SK-N-SH (cell line): ENCODE data around the gene PQBP1. TPM values are rescaled to one million over a fixed set of nuclear protein-coding genes. Genes with fewer than 3 reads are reported as not detected.

Source experiments
- CTCF ChIA-PET: fragments of 300-600, 350-600 bp; formaldehyde crosslinking; extraction: SDS; loops from one replicate; lab custom pipeline; 2021; lab: Yijun Ruan, JAX
- POLR2A ChIA-PET: fragments of 350-600 bp; sonication (Branson Sonifier 250); formaldehyde crosslinking; extraction: SDS; loops from one replicate; lab custom pipeline; 2020; ENCODE audit warnings: antibody characterized with exemption, inconsistent platforms; lab: Yijun Ruan, JAX
- DNase-seq: peaks from one replicate; pipeline ENCODE4 v3.0.0; 2012
- H2AFZ ChIP-seq: fragments of 200-600 bp; sonication (generic); 2 replicates; pipeline ENCODE4 v1.8.1; 2016; ENCODE audit warnings: antibody characterized with exemption, mild to moderate bottlenecking, low read depth
- H3F3A ChIP-seq: fragments of 200-600 bp; sonication (generic); replicated peaks from 2 replicates; pipeline ENCODE3; 2016; ENCODE audit warnings: antibody characterized with exemption, mild to moderate bottlenecking; ENCODE audit not compliant: insufficient read depth
- H3K27ac ChIP-seq, 2 experiments: fragments of 200-500 bp in 1 of 2; fragments of 200-600 bp in 1 of 2; sonication (Bioruptor generic) in 1 of 2; sonication (generic), shearing (Covaris generic) in 1 of 2; 2 replicates each; pipeline versions ENCODE4 v1.5.1 to v1.6.1; 2014 to 2016; ENCODE audit warnings: low read depth in 2 of 2, inconsistent platforms in 1 of 2, low read length in 1 of 2, mild to moderate bottlenecking in 1 of 2, mixed read lengths in 1 of 2
- H3K27me3 ChIP-seq: fragments of 200-600 bp; sonication (generic), shearing (Covaris generic); 2 replicates; pipeline ENCODE4 v1.6.1; 2016; ENCODE audit warnings: mixed run types; ENCODE audit not compliant: insufficient read depth
- H3K36me3 ChIP-seq, 2 experiments: fragments of 200-500 bp in 1 of 2; fragments of 200-600 bp in 1 of 2; sonication (Bioruptor generic) in 1 of 2; sonication (generic) in 1 of 2; replicated peaks in 1 of 2; 2 replicates each; pipeline versions ENCODE3 to v1.5.1; 2014 to 2016; ENCODE audit warnings: low read length in 1 of 2, mild to moderate bottlenecking in 1 of 2; ENCODE audit not compliant: insufficient read depth in 2 of 2, control insufficient read depth in 1 of 2
- H3K4me1 ChIP-seq, 2 experiments: fragments of 200-500 bp in 1 of 2; fragments of 200-600 bp in 1 of 2; sonication (Bioruptor generic) in 1 of 2; sonication (generic), shearing (Covaris generic) in 1 of 2; 2 replicates each; pipeline versions ENCODE4 v1.5.1 to v1.6.1; 2014 to 2016; ENCODE audit warnings: low read depth in 1 of 2, low read length in 1 of 2, mixed run types in 1 of 2; ENCODE audit not compliant: insufficient read depth in 2 of 2, control insufficient read depth in 1 of 2
- H3K4me2 ChIP-seq: fragments of 200-600 bp; sonication (generic), shearing (Covaris generic); 2 replicates; pipeline ENCODE4 v1.6.1; 2017; ENCODE audit warnings: mixed run types
- H3K4me3 ChIP-seq, 2 experiments: fragments of 200-500 bp in 1 of 2; fragments of 200-600 bp in 1 of 2; sonication (Bioruptor generic) in 1 of 2; sonication (generic), shearing (Covaris generic) in 1 of 2; 2 replicates each; pipeline versions ENCODE4 v1.5.1 to v1.8.1; 2014 to 2016; ENCODE audit warnings: low read depth in 2 of 2, inconsistent platforms in 1 of 2, low read length in 1 of 2, mild to moderate bottlenecking in 1 of 2, mixed read lengths in 1 of 2, moderate library complexity in 1 of 2
- H3K79me2 ChIP-seq: fragments of 200-600 bp; sonication (generic); 2 replicates; pipeline ENCODE4 v1.8.1; 2017; ENCODE audit warnings: mild to moderate bottlenecking; ENCODE audit not compliant: insufficient read depth
- H3K9ac ChIP-seq: fragments of 200-600 bp; sonication (generic); 2 replicates; pipeline ENCODE4 v1.6.1; 2017; ENCODE audit warnings: mixed run types
- H3K9me2 ChIP-seq: fragments of 200-600 bp; sonication (generic); 2 replicates; pipeline ENCODE4 v1.6.1; 2017; ENCODE audit warnings: mixed run types
- H3K9me3 ChIP-seq: fragments of 200-600 bp; sonication (generic); 2 replicates; pipeline ENCODE4 v1.6.1; 2017; ENCODE audit warnings: mixed run types, mild to moderate bottlenecking, moderate library complexity
- H4K20me1 ChIP-seq: fragments of 200-600 bp; sonication (generic); 2 replicates; pipeline ENCODE4 v1.6.1; 2017; ENCODE audit warnings: mild to moderate bottlenecking, mixed run types; ENCODE audit not compliant: insufficient read depth
- CTCF ChIP-seq: fragments of 200-600 bp; sonication (generic); IDR thresholded peaks from 2 replicates; pipeline ENCODE4 v1.6.1; 2017; ENCODE audit warnings: antibody characterized with exemption, mild to moderate bottlenecking, moderate library complexity
- EP300 ChIP-seq, 2 experiments: IDR thresholded peaks; 2 replicates each; pipeline versions ENCODE4 v1.4.0 to v1.6.1; 2012; ENCODE audit warnings: borderline replicate concordance in 1 of 2, low read depth in 1 of 2, low read length in 1 of 2
- EZH2phosphoT487 ChIP-seq: fragments of 200-600 bp; sonication (generic); IDR thresholded peaks from 2 replicates; pipeline ENCODE4 v1.6.1; 2017; ENCODE audit warnings: low read depth, mixed run types, mild to moderate bottlenecking, antibody characterized with exemption, moderate library complexity, borderline replicate concordance
- GATA2 ChIP-seq: sonication (generic); formaldehyde crosslinking; IDR thresholded peaks from 2 replicates; pipeline ENCODE4 v1.5.0; 2020; ENCODE audit warnings: mild to moderate bottlenecking, missing genetic modification reagents
- IRF3 ChIP-seq: fragments of 150-350 bp; IDR thresholded peaks from 2 replicates; pipeline ENCODE4 v1.6.1; 2016; ENCODE audit warnings: mild to moderate bottlenecking, low read depth, low read length
- JUND ChIP-seq: IDR thresholded peaks from 2 replicates; pipeline ENCODE4 v1.4.0; 2012
- MAX ChIP-seq: IDR thresholded peaks from 2 replicates; pipeline ENCODE4 v1.4.0; 2012; ENCODE audit warnings: low read depth
- NFIC ChIP-seq: IDR thresholded peaks from 2 replicates; pipeline ENCODE4 v1.4.0; 2012; ENCODE audit warnings: borderline replicate concordance
- NRF1 ChIP-seq: IDR thresholded peaks from 2 replicates; pipeline ENCODE4 v1.6.1; 2012; ENCODE audit warnings: low read depth, mild to moderate bottlenecking, low read length
- TCF12 ChIP-seq: IDR thresholded peaks from 2 replicates; pipeline ENCODE4 v1.4.0; 2012
- USF2 ChIP-seq: fragments of 150-350 bp; IDR thresholded peaks from 2 replicates; pipeline ENCODE4 v1.6.1; 2017; ENCODE audit warnings: antibody characterized with exemption, low read length, low read depth, borderline replicate concordance
- YY1 ChIP-seq: IDR thresholded peaks from 2 replicates; pipeline ENCODE4 v1.4.0; 2012; ENCODE audit warnings: low read depth, mild to moderate bottlenecking
- WGBS: methylation state at CpG from one replicate; pipeline ENCODE4 v1.1.6; 2017; ENCODE audit warnings: low lambda C conversion rate; 5-methylcytosine and 5-hydroxymethylcytosine counted together
- polyA plus RNA-seq, 3 experiments: library from polyadenylated mRNA; depleted of rRNA; stranded (reverse); fragments of >200 nt; gene quantifications; 2 replicates each; pipeline ENCODE4 v1.2.3, GENCODE V29; 2012

The PQBP1 gene
- polyA plus RNA-seq, 1 of the 3 experiments (the other 2 are of a cell fraction), result 113 TPM

GRCh38 chrX:48936429-48937053 lies 38.8 kb downstream of the PQBP1 start:
- H3K9ac ChIP-seq, result no peak overlapping the region
- POLR2A ChIA-PET, result no interaction called here
- H3K27ac ChIP-seq, result no peak overlapping the region
- no peak overlapping the region for H3K4me3 ChIP-seq
- H3K27me3 ChIP-seq, result no peaks in the 10 kb centered on the region
- CTCF ChIA-PET, result interaction anchor here (1.2 to 2.2 kb wide), 2 partner anchors 10 to 45 kb away, joined by 3 to 8 read pairs; no protein-coding TSS in a partner anchor
- no peak for DNase-seq
- H3K4me2 ChIP-seq, result no peak overlapping the region
- H4K20me1 ChIP-seq, result peaks cover 54% of the 10 kb centered on the region
- no peaks in the 10 kb centered on the region for H3K4me1 ChIP-seq
- H3K9me2 ChIP-seq, result no peaks in the 10 kb centered on the region
- no peaks in the 10 kb centered on the region for H3K9me3 ChIP-seq
- H3K36me3 ChIP-seq, result peaks cover 19 to 39% of the 10 kb centered on the region in 2 experiments
- H3F3A ChIP-seq, result no peaks in the 10 kb centered on the region
- 96% methylated on average over 8 of the region's 8 CpGs for WGBS
- H3K79me2 ChIP-seq, result peaks cover 32% of the 10 kb centered on the region; the same call in 1 of the 2 replicates
- H2AFZ ChIP-seq, result no peak overlapping the region
- TF ChIP-seq YY1 (no peak), USF2 (no peak), MAX (no peak), JUND (no peak), NRF1 (no peak), TCF12 (no peak), NFIC (no peak), EP300 (IDR thresholded peaks at IDR 0.05; ENCODE audit: borderline replicate concordance in 1 of 2, low read depth in 1 of 2, low read length in 1 of 2) (no peak), IRF3 (no peak), EZH2phosphoT487 (no peak)

GRCh38 chrX:48937054-48937907 lies 39.6 kb downstream of the PQBP1 start:
- POLR2A ChIA-PET, result no interaction called here
- Histone ChIP-seq H3K4me3 (no peak overlapping the region), H3F3A (no peaks in the 10 kb centered on the region), H3K4me2 (no peak overlapping the region), H3K36me3 (peaks cover 19 to 39% of the 10 kb centered on the region in 2 experiments), H3K79me2 (peaks cover 38% of the 10 kb centered on the region; the same call in 1 of the 2 replicates), H3K27me3 (no peaks in the 10 kb centered on the region), H2AFZ (no peak overlapping the region), H4K20me1 (peaks cover 61% of the 10 kb centered on the region), H3K4me1 (no peaks in the 10 kb centered on the region), H3K9me2 (no peaks in the 10 kb centered on the region), H3K27ac (no peak overlapping the region), H3K9me3 (no peaks in the 10 kb centered on the region), H3K9ac (no peak overlapping the region)
- CTCF ChIA-PET, result interaction anchor here (1.2 to 2.2 kb wide), 2 partner anchors 9 to 46 kb away, joined by 3 to 8 read pairs; no protein-coding TSS in a partner anchor
- TF ChIP-seq MAX (no peak), EZH2phosphoT487 (no peak), CTCF (no peak), GATA2 (CRISPR knock-in tag) (no peak)
- no peak for DNase-seq
- WGBS, result 84% methylated on average over 5 of the region's 9 CpGs
